Right lobe of liver (tissue), 6 donors: ENCODE data around the gene PRDM7. TPM values are rescaled to one million over a fixed set of nuclear protein-coding genes. Genes with fewer than 3 reads are reported as not detected.

ENCODE experiments used
- ATAC-seq, 4 donors: fragments of 200-7000 bp; cut with Tn5 transposase; one replicate each; pipeline ENCODE4 v1.9.1; 2020; ENCODE audit warnings: mild to moderate bottlenecking in 4 of 4, moderate library complexity in 4 of 4
- DNase-seq, 3 donors: peaks; one replicate each; pipeline ENCODE4 v3.0.0-alpha.2; 2020
- H3K27ac ChIP-seq, 3 donors: fragments of 200-600 bp; one replicate each; pipeline ENCODE4 v1.8.0; 2022
- H3K27me3 ChIP-seq, 2 donors: fragments of 200-600 bp; one replicate each; pipeline ENCODE4 v1.8.0; 2022
- H3K36me3 ChIP-seq, 4 donors: fragments of 200-600 bp; sonication (generic) in 1 of 4; one replicate each; pipeline versions ENCODE4 v1.5.1 to v1.8.0; 2017 to 2022; ENCODE audit warnings: control low read depth in 1 of 4
- H3K4me1 ChIP-seq, 4 donors: fragments of 200-600 bp; sonication (generic) in 1 of 4; one replicate each; pipeline versions ENCODE4 v1.5.1 to v1.8.0; 2017 to 2022; ENCODE audit warnings: control low read depth in 1 of 4
- H3K4me3 ChIP-seq, 3 donors: fragments of 200-600 bp; one replicate each; pipeline ENCODE4 v1.8.0; 2022
- H3K9me3 ChIP-seq, 4 donors: fragments of 200-600 bp; sonication (generic) in 1 of 4; one replicate each; pipeline versions ENCODE4 v1.5.1 to v1.8.0; 2017 to 2022; ENCODE audit warnings: control low read depth in 1 of 4
- CTCF ChIP-seq, 4 donors: fragments of 200-600 bp in 3 of 4; fragments of 450-650 bp in 1 of 4; IDR thresholded peaks; one replicate each; pipeline versions ENCODE4 v1.5.1 to v1.8.0; 2016 to 2022; ENCODE audit warnings: antibody characterized with exemption in 4 of 4, mild to moderate bottlenecking in 2 of 4
- POLR2A ChIP-seq: fragments of 450-650 bp; IDR thresholded peaks from one replicate; pipeline ENCODE4 v1.6.1; 2017; ENCODE audit warnings: antibody characterized with exemption, mild to moderate bottlenecking
- WGBS: methylation state at CpG from one replicate; pipeline ENCODE4 v1.1.6; 2018; ENCODE audit warnings: low coverage, low lambda C conversion rate; ENCODE audit not compliant: insufficient coverage; ENCODE audit errors: missing lambda C conversion rate; 5-methylcytosine and 5-hydroxymethylcytosine counted together
- intact Hi-C, 2 donors: fragments of 100-400 bp; cut with DNase I; formaldehyde crosslinking; loops; one replicate each; pipeline versions ENCODE4 v1.11.2 to v1.14.1; 2022
- total RNA-seq, 6 experiments: library from RNA; depleted of rRNA in 2 of 6; stranded (reverse); fragments of >200 nt in 2 of 6; fragmentation: NEBNext Ultra II Directional in 3 of 6; extraction: Animal tissue kit (Norgen Biotek cat#: 25700) in 3 of 6; gene quantifications; one replicate each; pipeline versions ENCODE4 v1.1.0 to v1.2.4, GENCODE V29; 2016 to 2023
- donor health status: DM: no; HTN: yes; CAD: no.
- donor health status: DM: no; HTN: no; CAD: no.
- donor health status: DM: no; HTN: no; CAD: no.
- donor health status: DM: no; HTN: yes; CAD: no.
- donor health status: DM: no; HTN: yes; CAD: no.

The PRDM7 gene
- total RNA-seq, 6 experiments from 2014 or later, result 0.09 to 0.12 TPM; not detected in 4

- TF ChIP-seq CTCF (IDR thresholded peaks at IDR 0.05) (no peak), POLR2A (no peak)
- peak overlapping the region; percentile 55 to 85 (median 80) for H3K4me3 ChIP-seq
- H3K27ac ChIP-seq, result no peak overlapping the region
- H3K36me3 ChIP-seq, result no peaks in the 10 kb centered on the region
- peak in 3 of 4 donors; percentile 3 to 6 (median 5) for ATAC-seq
- H3K4me1 ChIP-seq, result peaks cover 0 to 10% (median 3%) of the 10 kb centered on the region in 4 donors
- no peaks in the 10 kb centered on the region for H3K27me3 ChIP-seq
- DNase-seq, result no peak
- WGBS, result 20% methylated on average over 1 of the region's 7 CpGs
- intact Hi-C loops, result no loop called here
- H3K9me3 ChIP-seq, result no peaks in the 10 kb centered on the region
These were observed 54.1 kb downstream of the PRDM7 start for GRCh38 chr16:90023078-90023447.

- peak overlapping the region; percentile 55 to 85 (median 80) for H3K4me3 ChIP-seq
- H3K4me1 ChIP-seq, result peaks cover 0 to 10% (median 3%) of the 10 kb centered on the region in 4 donors
- no peak overlapping the region for H3K27ac ChIP-seq
- H3K27me3 ChIP-seq, result no peaks in the 10 kb centered on the region
- H3K9me3 ChIP-seq, result no peaks in the 10 kb centered on the region
- 14% methylated on average over 21 of the region's 57 CpGs for WGBS
- H3K36me3 ChIP-seq, result no peaks in the 10 kb centered on the region
- ATAC-seq (peak; percentile 87 to 96 (median 92)), DNase-seq (peak; percentile 95)
- intact Hi-C loops, result no loop called here
- TF ChIP-seq CTCF (IDR thresholded peaks at IDR 0.05) (no peak), POLR2A (no peak)
These were observed 54.7 kb downstream of the PRDM7 start for GRCh38 chr16:90022209-90023077.

GRCh38 chr16:90020838-90021382 lies 56.2 kb downstream of the PRDM7 start:
- H3K27me3 ChIP-seq, result no peaks in the 10 kb centered on the region
- H3K4me3 ChIP-seq, result no peak overlapping the region
- TF ChIP-seq POLR2A, result no peak
- no peak for TF ChIP-seq CTCF (IDR thresholded peaks at IDR 0.05)
- DNase-seq, result no peak
- H3K36me3 ChIP-seq, result no peaks in the 10 kb centered on the region
- ATAC-seq, result no peak
- intact Hi-C loops, result no loop called here
- WGBS, result 55% methylated on average over 2 of the region's 2 CpGs
- no peaks in the 10 kb centered on the region for H3K9me3 ChIP-seq
- H3K4me1 ChIP-seq, result peaks cover 0 to 10% (median 3%) of the 10 kb centered on the region in 4 donors
- H3K27ac ChIP-seq, result peak overlapping the region in 2 of 3 donors; percentile 6 to 50

GRCh38 chr16:90020260-90020837 lies 56.8 kb downstream of the PRDM7 start:
- DNase-seq (no peak), ATAC-seq (no peak)
- intact Hi-C loops, result no loop called here
- TF ChIP-seq CTCF (IDR thresholded peaks at IDR 0.05) (no peak), POLR2A (no peak)
- no peaks in the 10 kb centered on the region for H3K36me3 ChIP-seq
- H3K4me1 ChIP-seq, result peaks cover 0 to 10% (median 3%) of the 10 kb centered on the region in 4 donors
- 35% methylated on average over 5 of the region's 9 CpGs for WGBS
- peak overlapping the region in 1 of 3 donors; percentile 64 for H3K4me3 ChIP-seq
- peak overlapping the region in 2 of 3 donors; percentile 6 to 50 for H3K27ac ChIP-seq
- H3K9me3 ChIP-seq, result no peaks in the 10 kb centered on the region
- no peaks in the 10 kb centered on the region for H3K27me3 ChIP-seq
